Effector memory CD4-positive, alpha-beta T cell (primary cell): Measurements from ENCODE around the gene TRERF1.

Experiments
- DNase-seq, 3 donors: peaks; one replicate each; pipeline ENCODE4 v3.0.0-alpha.2; 2020
- H3K27ac ChIP-seq: 2 replicates; pipeline ENCODE4 v1.7.0; 2013; ENCODE audit warnings: mild to moderate bottlenecking, low read length, moderate library complexity; ENCODE audit not compliant: insufficient read depth, poor library complexity, severe bottlenecking
- H3K27me3 ChIP-seq: replicated peaks from 2 replicates; pipeline ENCODE4 v1.7.0; 2013; ENCODE audit warnings: mild to moderate bottlenecking, low read length; ENCODE audit not compliant: insufficient read depth, control insufficient read depth, poor library complexity, severe bottlenecking
- H3K36me3 ChIP-seq: 2 replicates; pipeline ENCODE4 v1.7.0; 2013; ENCODE audit warnings: mild to moderate bottlenecking, low read length, moderate library complexity; ENCODE audit not compliant: control insufficient read depth, insufficient read depth
- H3K4me1 ChIP-seq: 2 replicates; pipeline ENCODE4 v1.7.0; 2013; ENCODE audit warnings: low read length, mild to moderate bottlenecking; ENCODE audit not compliant: control insufficient read depth, insufficient read depth, poor library complexity, severe bottlenecking
- H3K4me3 ChIP-seq: 2 replicates; pipeline ENCODE4 v1.7.0; 2013; ENCODE audit warnings: low read length, low read depth, mild to moderate bottlenecking; ENCODE audit not compliant: insufficient read depth, poor library complexity, severe bottlenecking
- H3K9me3 ChIP-seq: 2 replicates; pipeline ENCODE4 v1.7.0; 2013; ENCODE audit warnings: mild to moderate bottlenecking, low read length, moderate library complexity; ENCODE audit not compliant: control insufficient read depth

The TRERF1 gene

GRCh38 chr6:42361036-42361435 lies 90.7 kb downstream of the TRERF1 start:
- H3K4me1 ChIP-seq: peaks cover 3% of the 10 kb centered on the region
- H3K27ac ChIP-seq: no peak overlapping the region
- no peaks in the 10 kb centered on the region for H3K9me3 ChIP-seq
- H3K36me3 ChIP-seq: peaks cover 4% of the 10 kb centered on the region
- DNase-seq: no peak
- H3K4me3 ChIP-seq: no peak overlapping the region
- H3K27me3 ChIP-seq: no peaks in the 10 kb centered on the region

GRCh38 chr6:42359021-42359420 lies 92.7 kb downstream of the TRERF1 start:
- DNase-seq: no peak
- H3K4me3 ChIP-seq: no peak overlapping the region

GRCh38 chr6:42355416-42355815 lies 96.3 kb downstream of the TRERF1 start:
- Histone ChIP-seq H3K9me3 (no peaks in the 10 kb centered on the region), H3K36me3 (no peaks in the 10 kb centered on the region), H3K4me1 (no peaks in the 10 kb centered on the region), H3K27ac (no peak overlapping the region), H3K27me3 (no peaks in the 10 kb centered on the region), H3K4me3 (no peak overlapping the region)
- no peak for DNase-seq

More at GRCh38 chr6:42359021-42359420, 92.7 kb downstream of the TRERF1 start:
- Histone ChIP-seq H3K9me3 (no peaks in the 10 kb centered on the region), H3K4me1 (peaks cover 3% of the 10 kb centered on the region), H3K36me3 (peaks cover 4% of the 10 kb centered on the region), H3K27me3 (no peaks in the 10 kb centered on the region), H3K27ac (no peak overlapping the region)

DNA sequence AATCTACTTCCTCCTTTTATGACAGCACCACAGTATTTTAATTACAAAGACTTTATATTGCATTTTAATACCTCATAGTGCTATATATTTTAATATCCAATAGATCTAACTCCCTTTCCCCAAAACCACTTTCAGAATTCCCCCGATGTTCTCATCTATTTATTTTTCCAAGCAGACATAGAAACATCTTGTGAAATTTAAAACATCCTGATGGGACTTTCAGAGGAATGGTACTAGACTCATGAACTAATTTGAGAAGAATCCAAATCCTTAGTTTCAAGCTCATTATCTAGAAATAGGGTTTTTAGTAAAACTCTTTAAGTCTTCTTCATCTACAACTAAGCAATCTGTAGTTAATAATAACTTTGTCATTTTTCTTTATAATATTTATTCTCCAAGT lies 97.0 kb downstream of the TRERF1 start:
- Histone ChIP-seq H3K27me3 (no peaks in the 10 kb centered on the region), H3K4me1 (no peaks in the 10 kb centered on the region), H3K9me3 (no peaks in the 10 kb centered on the region), H3K27ac (no peak overlapping the region), H3K36me3 (no peaks in the 10 kb centered on the region), H3K4me3 (no peak overlapping the region)
- no peak for DNase-seq

DNA sequence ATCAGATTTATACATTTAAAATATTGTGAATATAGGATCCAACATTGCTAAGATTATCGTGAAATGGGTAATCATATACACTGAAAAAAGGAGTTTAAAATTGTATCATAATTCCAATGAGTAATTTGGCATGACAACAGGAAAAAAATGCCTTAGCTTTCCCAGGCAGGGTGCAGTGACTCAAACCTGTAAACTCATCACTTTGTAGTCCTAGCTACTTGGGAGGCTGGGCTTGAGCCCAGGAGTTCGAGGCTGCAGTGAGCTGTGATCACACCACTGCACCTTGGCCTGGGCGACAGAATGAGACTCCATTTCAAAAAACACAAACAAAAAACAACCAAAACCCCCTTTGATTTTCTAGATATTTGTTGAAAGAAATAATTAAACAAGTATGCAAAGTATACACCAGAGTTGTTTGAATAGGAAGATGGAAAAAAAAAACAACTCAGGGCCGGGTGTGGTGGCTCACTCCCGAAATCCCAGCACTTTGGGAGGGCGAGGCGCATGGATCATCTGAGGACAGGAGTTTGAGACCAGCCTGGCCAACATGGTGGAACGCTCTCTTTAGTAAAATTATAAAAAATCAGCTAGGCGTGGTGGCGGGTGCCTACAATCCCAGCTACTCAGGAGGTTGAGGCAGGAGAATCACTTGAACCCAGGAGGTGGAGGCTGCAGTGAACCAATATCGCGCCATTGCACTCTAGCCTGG lies 98.7 kb downstream of the TRERF1 start:
- Histone ChIP-seq H3K9me3 (no peaks in the 10 kb centered on the region), H3K27ac (no peak overlapping the region), H3K4me1 (no peaks in the 10 kb centered on the region), H3K4me3 (no peak overlapping the region), H3K36me3 (no peaks in the 10 kb centered on the region), H3K27me3 (no peaks in the 10 kb centered on the region)
- no peak for DNase-seq

DNA sequence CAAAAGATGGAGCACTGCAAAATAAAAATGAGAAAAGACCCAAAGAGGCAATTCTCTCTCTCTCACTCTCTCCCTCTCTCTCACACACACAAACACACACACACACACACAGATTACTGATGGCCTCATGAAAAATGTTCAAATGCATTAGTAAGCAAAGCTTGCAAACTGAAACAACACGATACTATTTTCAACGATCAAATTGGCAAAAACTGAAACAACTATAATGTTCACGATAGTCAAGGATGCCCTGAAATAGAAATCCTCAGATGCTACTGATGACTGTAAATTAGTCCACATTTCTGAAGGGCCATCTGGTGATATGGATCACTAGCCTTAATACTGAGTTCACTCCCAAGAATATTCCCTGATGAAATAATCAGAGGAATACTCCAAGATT lies 100.8 kb downstream of the TRERF1 start:
- no peak for DNase-seq
- H3K27me3 ChIP-seq: no peaks in the 10 kb centered on the region
- no peak overlapping the region for H3K27ac ChIP-seq
- H3K9me3 ChIP-seq: no peaks in the 10 kb centered on the region
- H3K36me3 ChIP-seq: no peaks in the 10 kb centered on the region
- H3K4me1 ChIP-seq: no peaks in the 10 kb centered on the region
- no peak overlapping the region for H3K4me3 ChIP-seq

- no peaks in the 10 kb centered on the region for H3K36me3 ChIP-seq
- no peaks in the 10 kb centered on the region for H3K27me3 ChIP-seq
- no peak for DNase-seq
- no peaks in the 10 kb centered on the region for H3K4me1 ChIP-seq
- no peaks in the 10 kb centered on the region for H3K9me3 ChIP-seq
- no peak overlapping the region for H3K4me3 ChIP-seq
- no peak overlapping the region for H3K27ac ChIP-seq
These were observed 101.8 kb downstream of the TRERF1 start for GRCh38 chr6:42349753-42350511.

DNA sequence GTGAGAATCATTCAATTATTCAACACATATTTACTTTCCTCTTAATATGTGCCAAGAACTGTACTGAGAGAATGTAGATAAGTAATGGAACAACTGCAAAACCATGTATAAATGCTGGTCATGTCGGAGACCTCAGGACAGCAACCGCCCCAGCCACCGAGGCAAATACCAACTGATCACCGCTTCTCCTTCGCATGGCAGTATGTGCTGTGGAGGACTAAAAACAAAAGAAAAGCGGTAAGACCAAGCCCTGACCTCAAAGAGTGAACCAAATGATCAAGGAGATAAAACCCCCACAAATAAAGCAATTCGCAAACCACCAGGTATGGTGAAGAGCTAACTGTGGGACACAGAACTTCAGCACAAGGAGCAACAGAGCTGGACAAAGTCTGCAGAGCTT lies 104.3 kb downstream of the TRERF1 start:
- no peaks in the 10 kb centered on the region for H3K27me3 ChIP-seq
- H3K4me3 ChIP-seq: no peak overlapping the region
- no peaks in the 10 kb centered on the region for H3K9me3 ChIP-seq
- no peaks in the 10 kb centered on the region for H3K36me3 ChIP-seq
- H3K4me1 ChIP-seq: no peaks in the 10 kb centered on the region
- H3K27ac ChIP-seq: no peak overlapping the region
- DNase-seq: no peak

DNA sequence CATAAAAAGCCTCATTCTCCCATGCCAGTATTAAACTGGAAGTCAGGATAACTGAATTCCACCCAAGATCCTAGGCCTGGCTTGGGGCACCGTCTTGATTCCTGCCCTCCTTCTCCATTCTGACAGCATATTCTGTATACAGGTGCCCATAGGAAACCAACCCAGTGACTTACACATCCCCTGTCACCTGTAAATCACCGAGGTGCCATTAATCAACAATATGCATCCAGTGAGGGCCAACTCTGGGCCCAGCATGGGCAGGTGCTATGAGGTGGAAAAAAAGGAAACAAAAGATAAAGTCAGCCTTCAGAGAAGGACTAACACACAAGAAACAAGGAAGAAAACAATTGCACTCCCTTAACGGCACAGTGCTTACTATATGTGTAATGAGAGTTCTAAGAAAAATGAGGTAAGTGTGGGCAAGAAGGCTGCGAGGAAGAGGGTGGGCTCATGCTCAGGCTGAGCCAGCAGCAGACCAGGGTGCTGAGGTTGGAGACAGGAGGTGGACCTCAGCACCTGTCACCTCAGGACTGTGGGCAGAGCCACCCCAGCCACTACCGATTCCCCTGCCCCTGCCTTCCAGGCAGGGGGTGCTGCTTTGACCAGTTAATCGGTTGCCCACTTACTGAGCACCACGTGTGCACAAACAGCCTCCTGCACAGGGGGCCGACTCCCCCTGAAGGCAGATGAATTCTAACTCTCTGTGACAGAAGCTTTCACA lies 105.9 kb downstream of the TRERF1 start:
- no peak for DNase-seq
- H3K27ac ChIP-seq: no peak overlapping the region
- no peaks in the 10 kb centered on the region for H3K27me3 ChIP-seq
- no peaks in the 10 kb centered on the region for H3K36me3 ChIP-seq
- H3K4me1 ChIP-seq: no peaks in the 10 kb centered on the region
- no peak overlapping the region for H3K4me3 ChIP-seq
- no peaks in the 10 kb centered on the region for H3K9me3 ChIP-seq

DNA sequence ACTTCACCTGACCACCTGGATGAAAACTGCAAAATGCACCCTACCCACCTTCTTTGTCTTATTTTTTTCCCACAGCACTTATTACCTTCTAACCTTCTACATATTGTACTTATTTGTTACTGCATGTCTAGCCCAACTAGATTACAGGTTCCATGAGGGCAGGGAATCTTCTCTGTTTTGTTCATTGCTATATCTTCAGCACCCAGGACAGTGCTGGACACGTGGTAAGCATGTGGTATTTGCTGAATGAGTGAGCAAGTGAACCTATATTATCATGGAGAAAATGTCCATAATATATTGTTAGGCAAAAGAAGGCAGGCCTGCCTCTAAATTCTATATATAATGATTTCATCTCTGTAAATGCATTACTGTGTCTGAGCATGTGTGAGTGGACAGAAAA lies 107.0 kb downstream of the TRERF1 start:
- Histone ChIP-seq H3K27me3 (no peaks in the 10 kb centered on the region), H3K4me1 (no peaks in the 10 kb centered on the region), H3K4me3 (no peak overlapping the region), H3K9me3 (no peaks in the 10 kb centered on the region), H3K36me3 (no peaks in the 10 kb centered on the region), H3K27ac (no peak overlapping the region)
- DNase-seq: no peak
